HTR-8/SVneo (cell line): ENCODE measurements around the gene LNX1.
A peak's percentile ranks its signal among the peaks of the same experiment; 100 is the strongest.
"Not testable (repeated sequence)": the region's sequence is repeated elsewhere in the genome, so short reads cannot be mapped to it uniquely, and the experiment has no call there.

Experiments used
- DNase-seq: peaks from one replicate; pipeline ENCODE4 v3.0.0; 2011; ENCODE audit warnings: low spot score, mixed read lengths; ENCODE audit not compliant: insufficient read length
- FAIRE-seq: peaks from 2 replicates; lab custom pipeline; 2011; peaks lifted over from hg19 to GRCh38; lab: Jason Lieb, UNC

LNX1 gene

GRCh38 chr4:53478671-53479456 lies 112.4 kb downstream of the LNX1 start:
- FAIRE-seq (no peak), DNase-seq (no peak)

GRCh38 chr4:53477636-53478035 lies 113.7 kb downstream of the LNX1 start:
- DNase-seq: no peak
- FAIRE-seq: no peak

- no peak for DNase-seq
- no peak for FAIRE-seq
Observed at GRCh38 chr4:53477038-53477565, 114.2 kb downstream of the LNX1 start.

- DNase-seq (peak; percentile 13), FAIRE-seq (no peak)
Observed at GRCh38 chr4:53476232-53477037, 114.9 kb downstream of the LNX1 start.

GRCh38 chr4:53466576-53466975 lies 124.7 kb downstream of the LNX1 start:
- DNase-seq, FAIRE-seq: not testable (repeated sequence)

GRCh38 chr4:53465891-53466290 lies 125.4 kb downstream of the LNX1 start:
- DNase-seq (no peak), FAIRE-seq (no peak)

- no peak for FAIRE-seq
- DNase-seq: no peak
Observed at GRCh38 chr4:53465281-53465680, 126.0 kb downstream of the LNX1 start.

GRCh38 chr4:53463340-53463739 lies 127.9 kb downstream of the LNX1 start:
- DNase-seq (no peak), FAIRE-seq (no peak)

GRCh38 chr4:53461244-53461643 lies 130.0 kb downstream of the LNX1 start:
- no peak for DNase-seq
- no peak for FAIRE-seq

GRCh38 chr4:53459548-53459947 lies 131.7 kb downstream of the LNX1 start:
- no peak for FAIRE-seq
- no peak for DNase-seq

GRCh38 chr4:53456178-53456577 lies 135.1 kb downstream of the LNX1 start:
- DNase-seq (no peak), FAIRE-seq (no peak)

GRCh38 chr4:53455766-53456165 lies 135.5 kb downstream of the LNX1 start:
- no peak for DNase-seq
- no peak for FAIRE-seq

GRCh38 chr4:53453385-53453784 lies 137.9 kb downstream of the LNX1 start:
- FAIRE-seq (no peak), DNase-seq (no peak)

GRCh38 chr4:53450773-53451172 lies 140.5 kb downstream of the LNX1 start:
- DNase-seq (no peak), FAIRE-seq (no peak)

- FAIRE-seq (no peak), DNase-seq (no peak)
Observed at GRCh38 chr4:53444954-53445353, 146.3 kb downstream of the LNX1 start.

- DNase-seq (no peak), FAIRE-seq (no peak)
Observed at GRCh38 chr4:53441564-53441963, 149.7 kb downstream of the LNX1 start.

- FAIRE-seq (no peak), DNase-seq (no peak)
Observed at GRCh38 chr4:53436251-53436650, 155.0 kb downstream of the LNX1 start.

- no peak for DNase-seq
- FAIRE-seq: no peak
Observed at GRCh38 chr4:53432528-53433424, 158.5 kb downstream of the LNX1 start.

GRCh38 chr4:53431052-53431451 lies 160.2 kb downstream of the LNX1 start:
- DNase-seq (no peak), FAIRE-seq (no peak)

- DNase-seq (no peak), FAIRE-seq (no peak)
Observed at GRCh38 chr4:53427366-53427765, 163.9 kb downstream of the LNX1 start.
